ENCODE data around the gene TMEM121. TPM values are rescaled to one million over a fixed set of nuclear protein-coding genes. Genes with fewer than 3 reads are reported as not detected.

TMEM121 gene
- total RNA-seq, 2 experiments from 2014 or later: 9.6 TPM

- DNase-seq: no peak
- ChIA-PET CTCF (interaction anchor here (1.3 to 2.8 kb wide), 2 partner anchors 45 to 111 kb away, joined by 3 to 30 read pairs; no protein-coding TSS in a partner anchor), POLR2A (interaction anchor here (3.1 to 3.7 kb wide), 3 partner anchors 8 to 45 kb away, joined by 13 to 85 read pairs (median 15); partner anchors contain the start of gene TEDC1)
- peaks cover 8% of the 10 kb centered on the region for H3K36me3 Mint-ChIP-seq (ENCODE audit: low read depth)
- H3K4me1 Mint-ChIP-seq: peaks cover 54% of the 10 kb centered on the region
- peaks cover 12% of the 10 kb centered on the region for H3K27me3 Mint-ChIP-seq
- H3K4me3 Mint-ChIP-seq: no peak overlapping the region
- no peaks in the 10 kb centered on the region for H3K9me3 Mint-ChIP-seq
- H3K27ac Mint-ChIP-seq: peak overlapping the region; percentile 92
Measured at GRCh38 chr14:105483300-105484068, 42.9 kb upstream of the TMEM121 start.

GRCh38 chr14:105484069-105484996, 42.0 kb upstream of the TMEM121 start:
- CTCF ChIA-PET: interaction anchor here (1.3 kb wide), 1 partner anchor 44 kb away, joined by 3 read pairs; no protein-coding TSS in a partner anchor
- DNase-seq: peak; percentile 54
- Mint-ChIP-seq H3K27me3 (peaks cover 10% of the 10 kb centered on the region), H3K9me3 (no peaks in the 10 kb centered on the region), H3K4me3 (no peak overlapping the region), H3K27ac (peak overlapping the region; percentile 32), H3K36me3 (ENCODE audit: low read depth) (peaks cover 16% of the 10 kb centered on the region), H3K4me1 (peaks cover 60% of the 10 kb centered on the region)
- POLR2A ChIA-PET: no interaction called here

- Mint-ChIP-seq H3K4me3 (no peak overlapping the region), H3K27ac (no peak overlapping the region), H3K27me3 (peaks cover 3% of the 10 kb centered on the region), H3K4me1 (peaks cover 61% of the 10 kb centered on the region), H3K36me3 (ENCODE audit: low read depth) (peaks cover 20% of the 10 kb centered on the region), H3K9me3 (no peaks in the 10 kb centered on the region)
- ChIA-PET CTCF (no interaction called here), POLR2A (no interaction called here)
- no peak for DNase-seq
Measured at GRCh38 chr14:105484997-105485393, 41.4 kb upstream of the TMEM121 start.

- H3K36me3 Mint-ChIP-seq (ENCODE audit: low read depth): peaks cover 20% of the 10 kb centered on the region
- peaks cover 2% of the 10 kb centered on the region for H3K27me3 Mint-ChIP-seq
- peaks cover 56% of the 10 kb centered on the region for H3K4me1 Mint-ChIP-seq
- H3K27ac Mint-ChIP-seq: peak overlapping the region; percentile 78
- H3K9me3 Mint-ChIP-seq: no peaks in the 10 kb centered on the region
- ChIA-PET POLR2A (interaction anchor here (1.0 kb wide), 1 partner anchor 95 kb away, joined by 3 read pairs; no protein-coding TSS in a partner anchor), CTCF (no interaction called here)
- peak; percentile 69 for DNase-seq
- H3K4me3 Mint-ChIP-seq: peak overlapping the region; percentile 92
Measured at GRCh38 chr14:105485739-105486162, 40.6 kb upstream of the TMEM121 start.

DNA sequence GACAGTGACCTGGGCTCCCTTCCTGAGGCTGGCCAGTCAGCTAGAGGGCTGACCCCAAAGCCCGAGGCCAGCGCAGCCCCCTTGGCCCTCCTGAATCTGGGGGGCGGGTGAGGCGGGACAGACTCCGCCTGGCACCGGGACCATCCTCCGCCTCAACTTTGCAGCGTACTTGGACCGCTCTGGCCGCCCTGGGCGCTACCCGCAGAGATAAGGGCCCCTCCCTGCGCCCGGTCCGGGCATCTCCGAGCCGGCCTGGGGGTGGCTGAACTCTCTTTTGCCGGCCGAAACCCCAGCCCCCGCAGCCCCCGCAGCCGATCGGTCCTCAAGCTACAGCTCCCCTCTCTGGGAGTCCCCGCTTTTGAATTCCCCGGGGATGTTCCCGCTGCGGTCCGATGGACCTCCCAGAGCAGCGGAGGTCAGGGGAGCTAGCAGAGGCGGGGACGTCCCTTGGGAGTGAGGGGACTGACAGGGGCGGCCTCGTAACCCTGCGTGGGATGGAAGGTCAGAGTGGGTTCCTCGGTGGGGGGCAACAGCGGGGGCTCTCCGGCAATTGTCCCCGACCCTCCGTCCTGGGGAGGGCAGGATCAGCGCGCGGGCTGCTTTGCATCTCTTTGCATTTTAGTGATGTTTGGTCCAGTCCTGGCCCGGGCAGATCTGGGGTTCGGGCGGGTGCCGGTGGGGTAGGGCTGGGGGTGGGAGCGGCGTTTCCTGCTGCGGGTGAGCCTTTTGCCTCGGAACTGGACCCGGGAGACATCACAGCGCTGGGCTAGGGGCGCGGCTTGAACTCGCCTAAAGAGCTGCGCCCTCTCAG, 40.0 kb upstream of the TMEM121 start, which contains the start of gene CRIP1:
Gene CRIP1, plus strand, starts transcription at position 724 of the 811 bp plus-strand sequence. CDS start 374 bp downstream, outside the sequence.
- no peak for DNase-seq
- Mint-ChIP-seq H3K4me1 (peaks cover 50% of the 10 kb centered on the region), H3K9me3 (no peaks in the 10 kb centered on the region), H3K36me3 (ENCODE audit: low read depth) (peaks cover 20% of the 10 kb centered on the region), H3K4me3 (peak within 1 kb of the TSS; percentile 92), H3K27me3 (no peaks in the 10 kb centered on the region), H3K27ac (peak within 1 kb of the TSS; percentile 89)
- POLR2A ChIA-PET: interaction anchor here (1.0 kb wide), 1 partner anchor 96 kb away, joined by 3 read pairs; no protein-coding TSS in a partner anchor
- CTCF ChIA-PET: no interaction called here

DNA sequence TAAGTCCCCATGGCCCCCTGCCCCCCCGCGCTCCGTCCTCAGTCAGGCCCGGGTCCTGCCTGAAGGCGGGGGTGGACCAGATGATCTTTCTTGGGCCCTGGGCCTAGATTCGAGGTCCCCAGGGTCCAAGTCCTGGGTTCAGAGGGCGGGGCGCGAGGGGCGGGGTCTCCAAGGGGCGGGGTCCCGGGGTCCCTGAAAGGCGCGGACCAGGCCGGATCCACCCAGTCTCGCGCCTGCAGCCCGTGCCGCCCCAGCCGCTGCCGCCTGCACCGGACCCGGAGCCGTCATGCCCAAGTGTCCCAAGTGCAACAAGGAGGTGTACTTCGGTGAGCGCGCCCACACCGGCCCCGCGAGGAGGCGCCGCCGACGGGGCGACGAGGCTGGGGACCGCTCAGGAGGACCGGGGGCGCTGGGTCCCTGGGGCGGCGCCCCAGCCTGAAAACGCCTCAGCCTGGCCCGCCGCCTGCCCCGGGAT, 39.4 kb upstream of the TMEM121 start:
- no peaks in the 10 kb centered on the region for H3K27me3 Mint-ChIP-seq
- peak; percentile 77 for DNase-seq
- POLR2A ChIA-PET: interaction anchor here (1.0 kb wide), 1 partner anchor 96 kb away, joined by 3 read pairs; no protein-coding TSS in a partner anchor
- H3K4me3 Mint-ChIP-seq: peak overlapping the region; percentile 92
- H3K27ac Mint-ChIP-seq: peak overlapping the region; percentile 84
- H3K9me3 Mint-ChIP-seq: no peaks in the 10 kb centered on the region
- H3K36me3 Mint-ChIP-seq (ENCODE audit: low read depth): peaks cover 20% of the 10 kb centered on the region
- CTCF ChIA-PET: no interaction called here
- H3K4me1 Mint-ChIP-seq: peaks cover 49% of the 10 kb centered on the region

- ChIA-PET POLR2A (no interaction called here), CTCF (no interaction called here)
- Mint-ChIP-seq H3K4me1 (peaks cover 46% of the 10 kb centered on the region), H3K27ac (peak overlapping the region; percentile 89), H3K4me3 (peak overlapping the region; percentile 92), H3K9me3 (no peaks in the 10 kb centered on the region), H3K36me3 (ENCODE audit: low read depth) (peaks cover 20% of the 10 kb centered on the region), H3K27me3 (no peaks in the 10 kb centered on the region)
- peak; percentile 81 for DNase-seq
Measured at GRCh38 chr14:105487449-105487985, 38.9 kb upstream of the TMEM121 start.

GRCh38 chr14:105487986-105488777, 38.2 kb upstream of the TMEM121 start:
- H3K36me3 Mint-ChIP-seq (ENCODE audit: low read depth): peaks cover 20% of the 10 kb centered on the region
- peak overlapping the region; percentile 92 for H3K4me3 Mint-ChIP-seq
- peak overlapping the region; percentile 93 for H3K27ac Mint-ChIP-seq
- peak; percentile 52 for DNase-seq
- no peaks in the 10 kb centered on the region for H3K27me3 Mint-ChIP-seq
- H3K4me1 Mint-ChIP-seq: peaks cover 41% of the 10 kb centered on the region
- POLR2A ChIA-PET: no interaction called here
- H3K9me3 Mint-ChIP-seq: no peaks in the 10 kb centered on the region
- CTCF ChIA-PET: interaction anchor here (1.6 to 5.3 kb wide), 3 partner anchors 7 to 115 kb away, joined by 4 to 112 read pairs (median 81); no protein-coding TSS in a partner anchor

GRCh38 chr14:105488781-105489541, 37.4 kb upstream of the TMEM121 start:
- Mint-ChIP-seq H3K27ac (peak overlapping the region; percentile 93), H3K9me3 (no peaks in the 10 kb centered on the region), H3K27me3 (no peaks in the 10 kb centered on the region), H3K36me3 (ENCODE audit: low read depth) (peaks cover 23% of the 10 kb centered on the region), H3K4me1 (peaks cover 43% of the 10 kb centered on the region), H3K4me3 (peak overlapping the region; percentile 92)
- ChIA-PET CTCF (interaction anchor here (0.5 to 5.3 kb wide), 20 partner anchors 8 to 504 kb away, joined by 3 to 112 read pairs (median 6); partner anchors contain the start of genes BRF1, BTBD6 and GPR132), POLR2A (interaction anchor here (0.8 to 5.1 kb wide), 11 partner anchors 7 to 174 kb away, joined by 3 to 85 read pairs (median 7); partner anchors contain the start of genes MTA1, PACS2 and TEX22)
- DNase-seq: no peak

DNA sequence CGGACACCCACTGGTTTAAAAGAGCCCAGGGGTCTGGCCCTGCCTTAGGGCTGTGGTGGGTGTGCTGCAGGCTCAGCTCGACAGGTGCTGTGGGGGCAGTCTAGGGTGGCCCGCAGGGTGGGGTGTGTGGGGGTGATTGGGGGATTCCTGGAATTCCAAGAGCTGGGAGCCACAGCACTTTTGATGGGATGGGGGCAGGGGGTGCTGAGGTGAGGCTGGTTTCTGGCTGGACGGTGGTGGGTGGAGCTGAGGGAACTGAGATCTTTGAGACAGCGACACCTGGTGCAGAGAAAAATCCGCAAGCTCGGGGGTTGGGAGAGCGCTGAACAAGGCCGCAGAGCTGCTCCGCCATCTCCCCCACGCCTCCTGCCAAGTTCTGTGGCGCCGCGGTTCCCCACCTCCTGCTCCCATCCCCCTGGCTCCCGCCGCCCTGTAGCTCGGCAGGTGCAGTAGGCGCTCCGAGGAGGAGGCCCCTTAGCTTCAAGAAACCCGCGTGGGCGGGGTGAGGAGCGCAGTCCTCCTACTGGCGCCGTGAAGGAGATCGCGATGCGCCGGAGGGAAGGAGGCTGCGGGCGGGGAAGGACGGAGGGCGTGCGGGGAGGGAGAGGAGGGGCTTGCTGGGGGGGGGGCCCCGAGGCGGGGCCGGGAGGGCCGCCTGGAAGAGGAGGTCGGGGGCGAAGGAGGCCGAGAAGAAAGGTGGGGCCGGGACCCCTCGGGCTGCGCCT, 36.7 kb upstream of the TMEM121 start:
- Mint-ChIP-seq H3K4me3 (peak overlapping the region; percentile 92), H3K27ac (peak overlapping the region; percentile 93), H3K4me1 (peaks cover 36% of the 10 kb centered on the region), H3K27me3 (no peaks in the 10 kb centered on the region), H3K9me3 (no peaks in the 10 kb centered on the region), H3K36me3 (ENCODE audit: low read depth) (peaks cover 23% of the 10 kb centered on the region)
- ChIA-PET CTCF (interaction anchor here (0.5 to 5.3 kb wide), 22 partner anchors 8 to 505 kb away, joined by 3 to 112 read pairs (median 5); partner anchors contain the start of genes BRF1, BTBD6 and GPR132), POLR2A (interaction anchor here (0.8 to 5.1 kb wide), 15 partner anchors 8 to 189 kb away, joined by 3 to 85 read pairs (median 6); partner anchors contain the start of genes BRF1, MTA1, PACS2 and TEX22)
- DNase-seq: peak; percentile 90

Measured in activated CD4-positive, alpha-beta memory T cell treated with anti-CD3 and anti-CD28 coated beads, Interleukin-2, amount 10 ng/mL, durations not matched to agents 7 days and 5 days (primary cell).